Progenitor cell of endocrine pancreas (in vitro differentiated cells): Measurements from ENCODE around the gene KIAA0232. TPM values are rescaled to one million over a fixed set of nuclear protein-coding genes. Genes with fewer than 3 reads are reported as not detected.

Source experiments
- DNase-seq: peaks from one replicate; pipeline ENCODE4 v3.0.0; 2021; ENCODE audit warnings: low spot score; ENCODE audit not compliant: unreplicated experiment
- H3K27ac Mint-ChIP-seq: 2 replicates; pipeline ENCODE4 v1.8.0; 2021; ENCODE audit warnings: mild to moderate bottlenecking, moderate library complexity, mixed read lengths
- H3K27me3 Mint-ChIP-seq: 2 replicates; pipeline ENCODE4 v1.8.0; 2021; ENCODE audit warnings: mixed read lengths
- H3K36me3 Mint-ChIP-seq: 2 replicates; pipeline ENCODE4 v1.8.0; 2022; ENCODE audit warnings: mixed read lengths; ENCODE audit not compliant: insufficient read depth
- H3K4me1 Mint-ChIP-seq: 2 replicates; pipeline ENCODE4 v1.8.0; 2021; ENCODE audit warnings: low read depth, mixed read lengths
- H3K4me3 Mint-ChIP-seq: 2 replicates; pipeline ENCODE4 v1.8.0; 2021; ENCODE audit warnings: low read depth, mild to moderate bottlenecking, moderate library complexity, mixed read lengths
- H3K9me3 Mint-ChIP-seq: 2 replicates; pipeline ENCODE4 v1.8.0; 2021; ENCODE audit warnings: low read depth, mixed read lengths
- total RNA-seq: library from RNA; stranded (reverse); gene quantifications from 2 replicates; pipeline ENCODE4 v1.2.1, GENCODE V29; 2021
- TF ChIP-seq, protein P1 (sequence below): fragments of 200-600 bp; sonication (generic); IDR thresholded peaks from one replicate; pipeline ENCODE4 v1.5.0; 2021; ENCODE audit warnings: antibody characterized with exemption, mild to moderate bottlenecking; ENCODE audit not compliant: unreplicated experiment

The KIAA0232 gene
- total RNA-seq, 1 donor from 2014 or later, result 52.8 TPM

DNA sequence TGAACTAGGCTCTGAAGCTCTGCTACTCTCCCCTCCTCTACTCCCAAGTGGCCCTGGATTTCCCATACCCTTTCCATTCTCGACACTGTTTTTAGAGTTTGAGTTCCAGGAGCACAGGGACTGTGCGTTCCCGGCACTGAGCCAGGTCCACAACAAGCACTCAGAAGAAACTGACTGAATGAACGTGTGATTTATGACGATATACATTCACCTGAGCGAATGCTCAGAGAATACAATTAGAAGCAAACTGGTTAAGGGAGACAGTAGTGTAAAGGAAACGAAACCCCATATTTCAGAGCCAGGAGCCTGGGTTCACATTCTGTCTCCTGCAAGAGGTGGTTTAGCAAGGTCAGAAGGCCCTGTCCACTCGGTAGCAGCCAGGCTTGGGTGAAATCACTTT, 1.4 kb upstream of the KIAA0232 start:
- no peak for DNase-seq
- Mint-ChIP-seq H3K27me3 (peaks cover 23% of the 10 kb centered on the region), H3K36me3 (no peaks in the 10 kb centered on the region), H3K9me3 (no peaks in the 10 kb centered on the region), H3K4me3 (peak overlapping the region; percentile 70), H3K27ac (peak overlapping the region; percentile 90), H3K4me1 (peaks cover 26% of the 10 kb centered on the region)
- TF ChIP-seq, protein P1, sequence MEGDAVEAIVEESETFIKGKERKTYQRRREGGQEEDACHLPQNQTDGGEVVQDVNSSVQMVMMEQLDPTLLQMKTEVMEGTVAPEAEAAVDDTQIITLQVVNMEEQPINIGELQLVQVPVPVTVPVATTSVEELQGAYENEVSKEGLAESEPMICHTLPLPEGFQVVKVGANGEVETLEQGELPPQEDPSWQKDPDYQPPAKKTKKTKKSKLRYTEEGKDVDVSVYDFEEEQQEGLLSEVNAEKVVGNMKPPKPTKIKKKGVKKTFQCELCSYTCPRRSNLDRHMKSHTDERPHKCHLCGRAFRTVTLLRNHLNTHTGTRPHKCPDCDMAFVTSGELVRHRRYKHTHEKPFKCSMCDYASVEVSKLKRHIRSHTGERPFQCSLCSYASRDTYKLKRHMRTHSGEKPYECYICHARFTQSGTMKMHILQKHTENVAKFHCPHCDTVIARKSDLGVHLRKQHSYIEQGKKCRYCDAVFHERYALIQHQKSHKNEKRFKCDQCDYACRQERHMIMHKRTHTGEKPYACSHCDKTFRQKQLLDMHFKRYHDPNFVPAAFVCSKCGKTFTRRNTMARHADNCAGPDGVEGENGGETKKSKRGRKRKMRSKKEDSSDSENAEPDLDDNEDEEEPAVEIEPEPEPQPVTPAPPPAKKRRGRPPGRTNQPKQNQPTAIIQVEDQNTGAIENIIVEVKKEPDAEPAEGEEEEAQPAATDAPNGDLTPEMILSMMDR, result no peak

DNA sequence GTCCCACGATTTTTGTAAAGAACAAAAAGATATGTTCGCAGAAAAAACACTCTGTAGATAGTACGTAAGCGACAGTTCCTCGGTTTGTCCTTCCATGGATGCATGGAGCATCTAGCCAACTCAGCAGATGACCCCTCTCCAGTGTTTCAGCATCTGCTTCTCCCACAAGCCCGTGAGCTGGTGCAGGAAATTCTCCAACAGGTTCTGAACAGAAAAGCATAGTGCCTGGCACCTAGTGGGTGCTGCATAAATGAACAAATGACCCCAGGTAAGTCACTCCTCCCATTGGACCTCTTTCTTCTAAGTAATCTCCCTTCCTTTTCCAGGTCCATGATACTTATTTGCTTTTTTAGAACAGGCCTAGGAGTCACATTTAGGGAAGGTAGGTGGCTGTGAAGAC, 966 bp upstream of the KIAA0232 start:
- Mint-ChIP-seq H3K27me3 (peaks cover 21% of the 10 kb centered on the region), H3K27ac (peak overlapping the region; percentile 90), H3K36me3 (no peaks in the 10 kb centered on the region), H3K9me3 (no peaks in the 10 kb centered on the region), H3K4me1 (peaks cover 26% of the 10 kb centered on the region), H3K4me3 (peak overlapping the region; percentile 70)
- TF ChIP-seq, protein P1, result no peak
- DNase-seq, result no peak

DNA sequence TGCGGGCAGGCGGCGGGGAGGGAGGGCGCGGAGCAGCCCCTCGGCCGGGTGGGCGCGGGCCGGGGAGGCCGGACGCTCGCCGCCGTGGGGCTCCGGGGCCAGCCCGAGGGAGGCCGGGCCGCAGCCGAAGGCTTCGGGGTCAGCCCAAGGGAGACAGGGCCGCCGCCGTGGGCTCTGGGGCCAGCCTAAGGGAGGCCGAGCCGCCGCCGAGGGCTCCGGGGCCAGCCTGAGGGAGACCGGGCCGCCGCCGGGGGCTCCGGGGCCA, 251 bp downstream of the KIAA0232 start:
- no peak overlapping the region for H3K4me3 Mint-ChIP-seq
- H3K36me3 Mint-ChIP-seq, result no peaks in the 10 kb centered on the region
- H3K9me3 Mint-ChIP-seq, result no peaks in the 10 kb centered on the region
- H3K4me1 Mint-ChIP-seq, result peaks cover 26% of the 10 kb centered on the region
- H3K27me3 Mint-ChIP-seq, result peaks cover 15% of the 10 kb centered on the region
- TF ChIP-seq, protein P1, result no peak
- no peak overlapping the region for H3K27ac Mint-ChIP-seq
- no peak for DNase-seq

DNA sequence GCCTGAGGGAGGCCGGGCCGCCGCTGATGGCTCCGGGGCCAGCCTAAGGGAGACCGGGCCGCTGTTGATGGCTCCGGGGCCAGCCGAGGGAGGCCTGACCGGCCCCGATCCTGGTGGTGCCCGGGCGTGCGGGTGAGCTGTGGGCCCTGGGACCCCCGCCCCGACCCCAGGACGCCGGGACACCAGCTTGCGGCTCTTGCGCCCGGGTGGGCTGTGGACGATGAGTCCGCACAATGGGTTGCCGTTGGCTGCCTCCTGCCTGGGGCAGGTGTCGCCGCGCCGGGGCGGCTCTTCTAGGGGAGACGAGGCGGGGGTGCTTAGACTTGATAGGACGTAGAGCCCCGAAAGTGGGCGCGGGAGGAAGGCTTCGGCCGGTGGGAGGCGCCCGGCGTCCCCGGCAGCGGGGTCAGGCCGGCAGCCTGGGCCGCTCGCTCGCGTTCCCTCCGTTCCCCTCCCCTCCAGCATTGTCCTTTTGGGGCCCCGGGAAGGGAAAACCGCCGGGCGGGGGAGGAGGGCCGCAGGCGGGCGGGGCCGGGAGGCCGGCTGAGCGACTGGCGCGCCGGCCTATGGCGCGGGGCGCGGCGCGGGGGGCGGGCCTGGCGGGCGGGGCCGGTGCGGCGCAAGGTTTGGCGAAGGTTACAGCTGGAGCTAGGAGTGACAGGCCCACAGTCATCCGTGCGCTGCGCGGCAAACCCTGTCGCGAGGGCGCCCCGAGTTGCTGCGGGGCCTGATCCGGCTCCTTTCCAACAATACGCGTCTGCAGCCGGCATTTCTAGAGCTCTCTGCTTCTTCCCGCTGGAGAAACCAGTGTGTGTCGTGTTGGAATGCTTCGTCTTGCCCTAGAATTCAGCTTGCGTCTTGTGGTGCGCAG, 819 bp downstream of the KIAA0232 start:
- H3K27ac Mint-ChIP-seq, result peak overlapping the region; percentile 96
- peak; percentile 87 for DNase-seq
- H3K36me3 Mint-ChIP-seq, result no peaks in the 10 kb centered on the region
- TF ChIP-seq, protein P1, result no peak
- H3K27me3 Mint-ChIP-seq, result peaks cover 15% of the 10 kb centered on the region
- H3K9me3 Mint-ChIP-seq, result no peaks in the 10 kb centered on the region
- H3K4me1 Mint-ChIP-seq, result peaks cover 26% of the 10 kb centered on the region
- H3K4me3 Mint-ChIP-seq, result peak overlapping the region; percentile 82

DNA sequence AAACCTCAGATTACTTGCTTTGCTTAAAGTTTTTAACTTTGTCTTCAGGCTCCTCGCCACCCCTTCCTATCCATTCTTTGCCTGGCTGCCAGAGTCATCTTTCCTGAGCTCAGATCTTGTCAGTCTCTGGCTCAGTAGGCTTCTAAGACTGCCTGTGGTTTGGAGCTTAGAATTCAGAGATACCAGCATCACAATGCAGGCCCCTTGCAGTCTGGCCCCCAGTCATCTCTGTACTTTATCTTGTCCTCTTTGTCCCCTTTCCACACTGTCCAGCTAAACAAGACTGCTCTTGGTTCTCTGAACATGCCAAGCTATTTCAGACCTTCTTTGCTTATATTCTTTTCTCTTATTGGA, 3.0 kb downstream of the KIAA0232 start:
- peaks cover 3% of the 10 kb centered on the region for H3K36me3 Mint-ChIP-seq
- peak overlapping the region; percentile 33 for H3K27ac Mint-ChIP-seq
- H3K27me3 Mint-ChIP-seq, result peaks cover 3% of the 10 kb centered on the region
- TF ChIP-seq, protein P1, result no peak
- H3K4me1 Mint-ChIP-seq, result peaks cover 22% of the 10 kb centered on the region
- H3K9me3 Mint-ChIP-seq, result no peaks in the 10 kb centered on the region
- H3K4me3 Mint-ChIP-seq, result no peak overlapping the region
- DNase-seq, result no peak
